Measurements from ENCODE around the gene CAPN15.
A peak's percentile ranks its signal among the peaks of the same experiment; 100 is the strongest.

Gene CAPN15

GRCh38 chr16:568401-569258, 41.1 kb downstream of the CAPN15 start:
- no peak for TF ChIP-seq MAX (IDR thresholded peaks at IDR 0.05)
- no peak for TF ChIP-seq ZBTB7A (IDR thresholded peaks at IDR 0.05; ENCODE audit: low read depth)
- no peak for TF ChIP-seq TCF12 (IDR thresholded peaks at IDR 0.05; ENCODE audit: low read depth)

GRCh38 chr16:569445-570254, 42.1 kb downstream of the CAPN15 start, which contains the start of gene PIGQ:
TSS of gene PIGQ (plus strand) at chr16:569968. CDS start at chr16:574075, 4,107 bp downstream.
- no peak for TF ChIP-seq EP300 (IDR thresholded peaks at IDR 0.05; ENCODE audit: borderline replicate concordance)
- no peak for TF ChIP-seq REST (IDR thresholded peaks at IDR 0.05; ENCODE audit: low read depth)
- TF ChIP-seq RAD21 (IDR thresholded peaks at IDR 0.05; ENCODE audit: low read depth): no peak
- TF ChIP-seq CREB1 (IDR thresholded peaks at IDR 0.05; ENCODE audit: low read depth): no peak
- TF ChIP-seq NFIC (IDR thresholded peaks at IDR 0.05): no peak
- no peak for TF ChIP-seq YY1 (IDR thresholded peaks at IDR 0.05; ENCODE audit: low read depth)
- TF ChIP-seq TEAD4 (IDR thresholded peaks at IDR 0.05): no peak
- peak; percentile 35; the same call in 1 of the 2 replicates for TF ChIP-seq ZBTB7A (IDR thresholded peaks at IDR 0.05; ENCODE audit: low read depth)
- no peak for TF ChIP-seq MAX (IDR thresholded peaks at IDR 0.05)

- no peak for TF ChIP-seq REST (IDR thresholded peaks at IDR 0.05; ENCODE audit: low read depth)
Measured at GRCh38 chr16:572865-573650, 45.5 kb downstream of the CAPN15 start.

- TF ChIP-seq USF1 (IDR thresholded peaks at IDR 0.05): no peak
- TF ChIP-seq TEAD4 (IDR thresholded peaks at IDR 0.05): no peak
- no peak for TF ChIP-seq EP300 (IDR thresholded peaks at IDR 0.05; ENCODE audit: borderline replicate concordance)
- TF ChIP-seq RAD21 (IDR thresholded peaks at IDR 0.05; ENCODE audit: low read depth): no peak
- no peak for TF ChIP-seq EGR1 (IDR thresholded peaks at IDR 0.05)
- TF ChIP-seq CREB1 (IDR thresholded peaks at IDR 0.05; ENCODE audit: low read depth): no peak
- TF ChIP-seq TCF12 (IDR thresholded peaks at IDR 0.05; ENCODE audit: low read depth): no peak
- TF ChIP-seq REST (IDR thresholded peaks at IDR 0.05; ENCODE audit: low read depth): no peak
- TF ChIP-seq YY1 (IDR thresholded peaks at IDR 0.05; ENCODE audit: low read depth): no peak
- TF ChIP-seq NFIC (IDR thresholded peaks at IDR 0.05): no peak
- TF ChIP-seq TAF1 (IDR thresholded peaks at IDR 0.05; ENCODE audit: low read depth): no peak
- TF ChIP-seq ZBTB7A (IDR thresholded peaks at IDR 0.05; ENCODE audit: low read depth): no peak
- no peak for TF ChIP-seq FOXM1 (IDR thresholded peaks at IDR 0.05; ENCODE audit: borderline replicate concordance, low read depth)
- TF ChIP-seq CEBPB (IDR thresholded peaks at IDR 0.05): no peak
- TF ChIP-seq MAX (IDR thresholded peaks at IDR 0.05): no peak
Measured at GRCh38 chr16:574021-574760, 46.7 kb downstream of the CAPN15 start.

All from Ishikawa (cell line).